Gastrocnemius medialis (tissue), 4 donors: ENCODE results near the gene RGP1.

Experiments
- CTCF ChIP-seq, 5 experiments: fragments of 450-650 bp in 3 of 5; fragments of 200-600 bp in 2 of 5; sonication (generic) in 2 of 5; IDR thresholded peaks in 4 of 5; conservative IDR thresholded peaks in 1 of 5; 1 replicate in 4 of 5; 2 replicates in 1 of 5; pipeline ENCODE4 v1.5.1; 2016 to 2019; ENCODE audit warnings: antibody characterized with exemption in 5 of 5, mild to moderate bottlenecking in 3 of 5, moderate library complexity in 3 of 5
- POLR2A ChIP-seq, 2 donors: fragments of 450-650 bp; IDR thresholded peaks; one replicate each; pipeline ENCODE4 v1.6.1; 2017; ENCODE audit warnings: antibody characterized with exemption in 2 of 2, mild to moderate bottlenecking in 2 of 2, moderate library complexity in 2 of 2

- no peak for TF ChIP-seq CTCF (IDR thresholded peaks at IDR 0.05 in 4 of 5, conservative IDR thresholded peaks at IDR 0.05 in 1 of 5)
- TF ChIP-seq POLR2A (IDR thresholded peaks at IDR 0.05): no peak
Observed at GRCh38 chr9:35758475-35759050, 9.5 kb downstream of the RGP1 start.
